ENCODE results near the gene CTNNA3.

Gene CTNNA3

GRCh38 chr10:66996996-66997395 is 699.0 kb downstream of the CTNNA3 start:
- DNase-seq = no peak

- no peak for DNase-seq
Observed at GRCh38 chr10:66990143-66990830, 705.7 kb downstream of the CTNNA3 start.

- no peak for DNase-seq
Observed at GRCh38 chr10:66983475-66983818, 712.5 kb downstream of the CTNNA3 start.

GRCh38 chr10:66982792-66983474 is 713.1 kb downstream of the CTNNA3 start:
- no peak for DNase-seq

GRCh38 chr10:66982053-66982420 is 714.0 kb downstream of the CTNNA3 start:
- DNase-seq = no peak

- DNase-seq = no peak
Observed at GRCh38 chr10:66981361-66982052, 714.5 kb downstream of the CTNNA3 start.

DNA sequence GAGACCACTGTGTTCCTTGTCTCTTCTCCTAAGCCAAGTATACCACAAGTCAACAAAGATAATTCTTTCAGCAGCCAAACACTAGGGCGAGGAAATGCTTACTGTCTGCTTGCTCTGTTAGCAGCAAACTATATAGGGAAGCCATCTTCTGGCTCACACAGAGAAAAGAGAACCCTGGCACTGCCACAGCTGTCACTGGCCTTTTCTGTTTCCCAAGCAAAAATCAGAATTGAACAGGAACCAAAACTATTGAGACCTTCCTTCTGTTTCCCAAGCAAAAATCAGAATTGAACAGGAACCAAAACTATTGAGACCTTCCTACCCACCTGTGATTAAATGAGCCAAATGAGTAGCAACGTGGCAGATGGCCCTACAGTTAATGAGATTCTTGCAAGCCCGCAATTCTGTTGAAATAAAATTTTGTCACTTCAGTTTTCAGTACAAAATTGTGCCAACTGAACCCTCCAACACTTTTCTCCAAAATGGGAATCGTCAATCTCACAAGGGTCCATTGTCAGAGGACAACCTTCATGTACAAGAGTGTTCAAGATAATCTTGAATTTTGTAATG is 715.7 kb downstream of the CTNNA3 start:
- DNase-seq = no peak

DNA sequence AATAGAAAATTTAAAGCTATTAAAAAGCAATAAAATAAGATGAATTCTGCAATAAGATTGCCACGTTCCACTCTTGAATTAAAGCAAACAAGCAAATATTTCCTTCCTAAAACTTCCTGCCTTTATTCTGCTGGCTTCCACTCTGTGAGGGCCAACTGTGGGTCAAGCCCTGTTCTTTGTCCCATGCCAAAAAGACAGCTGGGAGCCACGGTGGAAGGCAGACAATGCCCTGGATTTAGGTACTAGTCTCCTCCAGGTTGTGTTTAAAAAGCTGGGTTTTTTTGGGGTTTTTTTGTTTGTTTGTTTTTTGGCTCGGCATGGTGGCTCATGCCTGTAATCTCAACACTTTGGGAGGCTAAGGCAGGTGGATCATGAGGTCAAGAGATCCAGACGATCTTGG is 731.0 kb downstream of the CTNNA3 start:
- no peak for DNase-seq

DNA sequence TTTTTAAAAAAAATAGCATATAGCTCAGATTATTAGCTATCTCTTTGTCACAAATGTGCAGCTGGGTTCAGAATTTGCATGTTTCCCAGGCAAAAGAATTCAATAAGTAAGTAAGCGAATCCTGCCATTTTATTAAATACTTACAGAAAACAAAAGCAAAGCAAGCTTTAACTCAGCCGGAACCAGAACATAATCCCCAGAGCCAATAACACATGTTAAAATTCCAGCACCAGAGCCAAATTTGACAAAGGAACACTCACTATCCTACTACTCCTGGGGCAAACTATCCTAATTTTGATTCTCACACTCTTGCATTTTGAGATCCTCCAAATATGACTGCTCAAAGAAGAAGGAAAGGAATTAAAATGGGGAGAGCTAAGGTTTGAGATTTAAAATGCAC is 737.5 kb downstream of the CTNNA3 start:
- DNase-seq = no peak

GRCh38 chr10:66951896-66952295 is 744.1 kb downstream of the CTNNA3 start:
- DNase-seq = no peak

GRCh38 chr10:66943590-66943989 is 752.4 kb downstream of the CTNNA3 start:
- no peak for DNase-seq

GRCh38 chr10:66942407-66942806 is 753.6 kb downstream of the CTNNA3 start:
- no peak for DNase-seq

GRCh38 chr10:66941491-66941890 is 754.5 kb downstream of the CTNNA3 start:
- no peak for DNase-seq

- no peak for DNase-seq
Observed at GRCh38 chr10:66940965-66941364, 755.0 kb downstream of the CTNNA3 start.

DNA sequence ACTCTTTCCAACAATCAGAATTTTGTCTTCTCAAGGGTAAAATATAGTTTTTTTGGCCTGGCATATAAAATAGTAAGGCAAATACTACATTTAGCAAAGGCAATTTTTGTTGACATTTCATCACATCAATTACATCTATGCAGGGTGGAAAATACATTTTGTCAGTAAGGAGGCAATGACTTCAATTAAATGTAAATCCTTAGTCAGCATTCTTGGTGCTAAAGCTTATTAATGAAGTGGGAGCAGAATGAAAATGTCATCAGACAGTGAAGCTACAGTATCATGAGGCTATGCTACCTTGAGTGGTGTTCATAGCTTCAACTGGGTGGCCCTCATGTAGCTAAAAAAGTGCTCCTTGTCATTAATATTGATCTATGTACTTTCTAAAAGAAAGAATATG is 761.3 kb downstream of the CTNNA3 start:
- no peak for DNase-seq

- no peak for DNase-seq
Observed at GRCh38 chr10:66931949-66932343, 764.0 kb downstream of the CTNNA3 start.

DNA sequence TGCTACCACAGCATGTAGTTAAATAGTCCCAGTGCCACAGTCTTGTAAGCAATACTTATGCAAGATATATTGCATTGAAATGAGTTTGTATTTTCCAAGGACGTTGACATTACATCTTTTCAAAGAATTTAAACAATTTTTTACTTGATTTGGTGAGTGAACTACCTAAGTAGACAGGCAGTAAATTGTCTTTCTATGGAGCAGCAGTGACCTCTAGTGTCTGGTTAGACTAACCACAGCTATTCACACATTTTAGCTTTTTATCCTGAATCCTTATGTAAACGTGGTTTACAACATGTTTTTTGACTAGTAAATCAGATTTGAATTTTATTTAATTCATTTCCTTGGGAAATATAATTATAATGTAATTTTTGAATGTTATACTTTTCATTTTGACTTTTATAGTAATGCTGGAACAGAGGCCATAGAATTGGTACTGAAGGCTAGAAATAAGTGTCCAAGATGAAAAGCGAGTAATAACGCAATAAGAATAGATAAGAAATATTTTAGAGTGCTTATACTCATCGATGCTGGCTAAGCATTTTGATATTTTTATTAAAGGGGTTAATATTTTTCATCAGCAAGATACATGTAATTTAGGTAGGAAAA is 764.6 kb downstream of the CTNNA3 start:
- DNase-seq = no peak

DNA sequence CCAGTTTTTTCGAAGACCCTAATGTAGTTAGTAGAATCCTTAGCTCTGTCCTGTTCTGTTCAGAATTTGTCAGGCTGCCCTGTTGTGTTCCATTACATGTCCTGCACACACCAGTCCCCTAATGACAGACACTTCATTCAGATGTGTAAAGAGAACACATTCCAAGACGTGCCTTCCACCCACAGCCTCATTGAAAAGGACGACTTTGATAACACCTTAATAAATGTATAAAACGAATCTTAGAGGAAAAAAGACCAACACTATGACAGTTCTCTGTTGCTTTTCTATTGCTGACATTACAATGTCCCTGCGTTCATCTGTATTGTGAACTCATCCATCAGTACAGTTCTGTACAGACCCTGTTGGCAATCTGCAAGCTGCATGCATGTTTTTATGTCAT is 766.6 kb downstream of the CTNNA3 start:
- DNase-seq = no peak

- DNase-seq = no peak
Observed at GRCh38 chr10:66928776-66929175, 767.2 kb downstream of the CTNNA3 start.

- no peak for DNase-seq
Observed at GRCh38 chr10:66927971-66928770, 767.8 kb downstream of the CTNNA3 start.

- DNase-seq = no peak
Observed at GRCh38 chr10:66927251-66927935, 768.6 kb downstream of the CTNNA3 start.

DNA sequence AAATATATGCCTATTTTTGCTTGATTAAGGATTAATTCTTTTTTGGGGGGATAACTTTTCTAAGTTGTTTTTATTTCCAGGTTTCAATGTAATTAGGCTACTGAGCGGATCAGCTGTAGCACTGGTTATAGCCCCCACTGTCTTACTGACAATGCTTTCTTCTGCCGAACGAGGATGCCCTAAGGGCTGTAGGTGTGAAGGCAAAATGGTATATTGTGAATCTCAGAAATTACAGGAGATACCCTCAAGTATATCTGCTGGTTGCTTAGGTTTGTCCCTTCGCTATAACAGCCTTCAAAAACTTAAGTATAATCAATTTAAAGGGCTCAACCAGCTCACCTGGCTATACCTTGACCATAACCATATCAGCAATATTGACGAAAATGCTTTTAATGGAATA is 769.2 kb downstream of the CTNNA3 start:
- DNase-seq = no peak
